Measurements from ENCODE around the gene MCC. TPM values are rescaled to one million over a fixed set of nuclear protein-coding genes. Genes with fewer than 3 reads are reported as not detected.

MCC gene
- total and polyA plus RNA-seq, 2 experiments from 2014 or later = 8.3 to 31.5 TPM

GRCh38 chr5:113189291-113189690 is 299.0 kb downstream of the MCC start:
- no peaks in the 10 kb centered on the region for H3K9me3 ChIP-seq (ENCODE audit: low read depth)
- peaks cover 57% of the 10 kb centered on the region for H3K79me2 ChIP-seq
- no peak overlapping the region for H3K4me2 ChIP-seq
- no peak for DNase-seq (ENCODE audit: low spot score)
- 94% methylated on average over 3 of the region's 3 CpGs for WGBS (ENCODE audit: low lambda C conversion rate, missing lambda C conversion rate)
- no peak for TF ChIP-seq EZH2phosphoT487 (IDR thresholded peaks at IDR 0.05; ENCODE audit: low read depth, severe bottlenecking, unreplicated experiment)
- TF ChIP-seq CTCF (IDR thresholded peaks at IDR 0.05; ENCODE audit: poor library complexity) = no peak
- no peak for TF ChIP-seq EZH2 (IDR thresholded peaks at IDR 0.05; ENCODE audit: borderline replicate concordance)
- no peak overlapping the region for H2AFZ ChIP-seq
- H3K27ac ChIP-seq = no peak overlapping the region
- no peaks in the 10 kb centered on the region for H4K20me1 ChIP-seq (ENCODE audit: insufficient read depth, poor library complexity, severe bottlenecking)
- H3K4me1 ChIP-seq (ENCODE audit: insufficient read depth) = no peaks in the 10 kb centered on the region
- no peaks in the 10 kb centered on the region for H3K36me3 ChIP-seq (replicated peaks; ENCODE audit: insufficient read depth, low read depth)
- no peaks in the 10 kb centered on the region for H3K27me3 ChIP-seq
- no peaks in the 10 kb centered on the region for H3K9me2 ChIP-seq (replicated peaks; ENCODE audit: insufficient read depth)
- no peak overlapping the region for H3K4me3 ChIP-seq

GRCh38 chr5:113188436-113188835 is 299.8 kb downstream of the MCC start:
- H3K9me2 ChIP-seq (replicated peaks; ENCODE audit: insufficient read depth) = no peaks in the 10 kb centered on the region
- no peak for DNase-seq (ENCODE audit: low spot score)
- no peak overlapping the region for H3K4me3 ChIP-seq
- H2AFZ ChIP-seq = no peak overlapping the region
- no peak overlapping the region for H3K4me2 ChIP-seq
- no peaks in the 10 kb centered on the region for H3K9me3 ChIP-seq (ENCODE audit: low read depth)
- no peak overlapping the region for H3K27ac ChIP-seq
- H4K20me1 ChIP-seq (ENCODE audit: insufficient read depth, poor library complexity, severe bottlenecking) = no peaks in the 10 kb centered on the region
- TF ChIP-seq EZH2 (IDR thresholded peaks at IDR 0.05; ENCODE audit: borderline replicate concordance) = no peak
- no peak for TF ChIP-seq EZH2phosphoT487 (IDR thresholded peaks at IDR 0.05; ENCODE audit: low read depth, severe bottlenecking, unreplicated experiment)
- no peak for TF ChIP-seq CTCF (IDR thresholded peaks at IDR 0.05; ENCODE audit: poor library complexity)
- peaks cover 56% of the 10 kb centered on the region for H3K79me2 ChIP-seq
- H3K4me1 ChIP-seq (ENCODE audit: insufficient read depth) = no peaks in the 10 kb centered on the region
- no peaks in the 10 kb centered on the region for H3K36me3 ChIP-seq (replicated peaks; ENCODE audit: insufficient read depth, low read depth)
- H3K27me3 ChIP-seq = no peaks in the 10 kb centered on the region

- no peak overlapping the region for H3K27ac ChIP-seq
- H3K79me2 ChIP-seq = peaks cover 56% of the 10 kb centered on the region
- no peak overlapping the region for H3K4me3 ChIP-seq
- H3K4me1 ChIP-seq (ENCODE audit: insufficient read depth) = no peaks in the 10 kb centered on the region
- H3K27me3 ChIP-seq = no peaks in the 10 kb centered on the region
- no peak overlapping the region for H3K4me2 ChIP-seq
- no peaks in the 10 kb centered on the region for H3K36me3 ChIP-seq (replicated peaks; ENCODE audit: insufficient read depth, low read depth)
- H3K9me3 ChIP-seq (ENCODE audit: low read depth) = no peaks in the 10 kb centered on the region
- TF ChIP-seq EZH2phosphoT487 (IDR thresholded peaks at IDR 0.05; ENCODE audit: low read depth, severe bottlenecking, unreplicated experiment) = no peak
- no peak for TF ChIP-seq CTCF (IDR thresholded peaks at IDR 0.05; ENCODE audit: poor library complexity)
- no peak for TF ChIP-seq EZH2 (IDR thresholded peaks at IDR 0.05; ENCODE audit: borderline replicate concordance)
- H4K20me1 ChIP-seq (ENCODE audit: insufficient read depth, poor library complexity, severe bottlenecking) = no peaks in the 10 kb centered on the region
- no peaks in the 10 kb centered on the region for H3K9me2 ChIP-seq (replicated peaks; ENCODE audit: insufficient read depth)
- 74% methylated on average over 3 of the region's 3 CpGs for WGBS (ENCODE audit: low lambda C conversion rate, missing lambda C conversion rate)
- H2AFZ ChIP-seq = no peak overlapping the region
- no peak for DNase-seq (ENCODE audit: low spot score)
Measured at GRCh38 chr5:113187906-113188305, 300.3 kb downstream of the MCC start.

- DNase-seq (ENCODE audit: low spot score) = no peak
- no peak for TF ChIP-seq EZH2phosphoT487 (IDR thresholded peaks at IDR 0.05; ENCODE audit: low read depth, severe bottlenecking, unreplicated experiment)
- TF ChIP-seq CTCF (IDR thresholded peaks at IDR 0.05; ENCODE audit: poor library complexity) = no peak
- no peak for TF ChIP-seq EZH2 (IDR thresholded peaks at IDR 0.05; ENCODE audit: borderline replicate concordance)
Measured at GRCh38 chr5:113186061-113186460, 302.2 kb downstream of the MCC start.

More at GRCh38 chr5:113186061-113186460, 302.2 kb downstream of the MCC start:
- no peak overlapping the region for H3K27ac ChIP-seq
- H3K27me3 ChIP-seq = no peaks in the 10 kb centered on the region
- H2AFZ ChIP-seq = no peak overlapping the region
- H3K79me2 ChIP-seq = peaks cover 59% of the 10 kb centered on the region
- no peak overlapping the region for H3K4me3 ChIP-seq
- WGBS (ENCODE audit: low lambda C conversion rate, missing lambda C conversion rate) = 94% methylated on average over 7 of the region's 7 CpGs
- no peaks in the 10 kb centered on the region for H3K36me3 ChIP-seq (replicated peaks; ENCODE audit: insufficient read depth, low read depth)
- no peak overlapping the region for H3K4me2 ChIP-seq
- H3K4me1 ChIP-seq (ENCODE audit: insufficient read depth) = no peaks in the 10 kb centered on the region
- no peaks in the 10 kb centered on the region for H3K9me2 ChIP-seq (replicated peaks; ENCODE audit: insufficient read depth)
- H3K9me3 ChIP-seq (ENCODE audit: low read depth) = no peaks in the 10 kb centered on the region
- no peaks in the 10 kb centered on the region for H4K20me1 ChIP-seq (ENCODE audit: insufficient read depth, poor library complexity, severe bottlenecking)

All from hepatocyte (in vitro differentiated cells).